Fibroblast of lung (primary cell): Measurements from ENCODE around the gene TMCC1. TPM values are rescaled to one million over a fixed set of nuclear protein-coding genes. Genes with fewer than 3 reads are reported as not detected.

Source experiments
- DNase-seq, 2 donors: peaks; one replicate each; pipeline versions ENCODE4 v3.0.0 to v3.0.0-alpha.2; 2010; ENCODE audit warnings: low read depth in 2 of 2
- H2AFZ ChIP-seq: 2 replicates; pipeline ENCODE4 v1.5.1; 2012; ENCODE audit warnings: low read length, control low read depth, inconsistent platforms
- H3K27ac ChIP-seq: 2 replicates; pipeline ENCODE4 v1.5.1; 2011; ENCODE audit warnings: low read length, control low read depth; ENCODE audit not compliant: insufficient read depth
- H3K27me3 ChIP-seq: 2 replicates; pipeline ENCODE4 v1.5.1; 2011; ENCODE audit warnings: mild to moderate bottlenecking, low read length; ENCODE audit not compliant: control insufficient read depth, insufficient read depth
- H3K36me3 ChIP-seq: 2 replicates; pipeline ENCODE4 v1.5.1; 2011; ENCODE audit warnings: low read length; ENCODE audit not compliant: control insufficient read depth, insufficient read depth
- H3K4me1 ChIP-seq: 2 replicates; pipeline ENCODE4 v1.5.1; 2011; ENCODE audit warnings: low read length; ENCODE audit not compliant: control insufficient read depth, insufficient read depth; ENCODE audit errors: extremely low read depth
- H3K4me2 ChIP-seq: 2 replicates; pipeline ENCODE4 v1.5.1; 2011; ENCODE audit warnings: low read length, control low read depth; ENCODE audit not compliant: insufficient read depth; ENCODE audit errors: extremely low read depth
- H3K4me3 ChIP-seq, 4 experiments: fragments of 200-600 bp in 1 of 4; sonication (generic) in 1 of 4; replicated peaks in 1 of 4; 2 replicates each; pipeline ENCODE4 v1.5.1; 2011 to 2016; ENCODE audit warnings: low read length in 4 of 4, low read depth in 3 of 4, mild to moderate bottlenecking in 3 of 4, control low read depth in 2 of 4, inconsistent platforms in 1 of 4, mixed read lengths in 1 of 4; ENCODE audit not compliant: insufficient read depth in 1 of 4; ENCODE audit errors: control extremely low read depth in 1 of 4
- H3K79me2 ChIP-seq: 2 replicates; pipeline ENCODE4 v1.5.1; 2012; ENCODE audit warnings: mild to moderate bottlenecking, low read length, inconsistent platforms; ENCODE audit not compliant: control insufficient read depth, insufficient read depth
- H3K9ac ChIP-seq: 2 replicates; pipeline ENCODE4 v1.5.1; 2011; ENCODE audit warnings: mild to moderate bottlenecking, low read length, control low read depth; ENCODE audit not compliant: insufficient read depth
- H3K9me3 ChIP-seq: 2 replicates; pipeline ENCODE4 v1.5.1; 2012; ENCODE audit warnings: low read depth, low read length; ENCODE audit not compliant: control insufficient read depth, insufficient read depth
- H4K20me1 ChIP-seq: 2 replicates; pipeline ENCODE4 v1.5.1; 2011; ENCODE audit warnings: low read length; ENCODE audit not compliant: control insufficient read depth, insufficient read depth; ENCODE audit errors: extremely low read depth
- EZH2 ChIP-seq: IDR thresholded peaks from 2 replicates; pipeline ENCODE4 v1.5.1; 2012; ENCODE audit warnings: low read length, control low read depth, mild to moderate bottlenecking; ENCODE audit errors: missing control alignments
- polyA plus RNA-seq, 2 donors: library from polyadenylated mRNA; depleted of rRNA in 1 of 2; stranded (reverse) in 1 of 2; unstranded in 1 of 2; fragments of >200 nt; gene quantifications; 2 replicates each; pipeline ENCODE4 v1.2.1, GENCODE V29; 2011 to 2012; ENCODE audit warnings: missing spikeins in 1 of 2
- total RNA-seq: library from RNA; depleted of rRNA; stranded (reverse); fragments of >200 nt; gene quantifications from 2 replicates; pipeline ENCODE4 v1.2.1, GENCODE V29; 2014
- TF ChIP-seq, protein P1 (sequence below), 2 donors: IDR thresholded peaks in 1 of 2; conservative IDR thresholded peaks in 1 of 2; 1 replicate in 1 of 2; 2 replicates in 1 of 2; pipeline ENCODE4 v1.5.1; 2011 to 2012; ENCODE audit warnings: low read length in 2 of 2, control low read depth in 1 of 2, inconsistent platforms in 1 of 2, low read depth in 1 of 2, mild to moderate bottlenecking in 1 of 2

Gene TMCC1
- total and polyA plus RNA-seq, 2 donors (not counting 1 experiment from before 2014, with no cell fraction given): 16.2 to 16.8 TPM

GRCh38 chr3:129702934-129703712 is 190.4 kb downstream of the TMCC1 start:
- peak in 1 of 2 donors; percentile 42 for DNase-seq
- Histone ChIP-seq H3K9ac (no peak overlapping the region), H3K27ac (no peak overlapping the region), H4K20me1 (no peaks in the 10 kb centered on the region), H3K9me3 (no peaks in the 10 kb centered on the region), H3K4me3 (no peak overlapping the region), H3K79me2 (no peaks in the 10 kb centered on the region), H3K4me2 (no peak overlapping the region), H3K27me3 (no peaks in the 10 kb centered on the region), H3K36me3 (no peaks in the 10 kb centered on the region), H3K4me1 (no peaks in the 10 kb centered on the region), H2AFZ (no peak overlapping the region)
- TF ChIP-seq, protein P1, sequence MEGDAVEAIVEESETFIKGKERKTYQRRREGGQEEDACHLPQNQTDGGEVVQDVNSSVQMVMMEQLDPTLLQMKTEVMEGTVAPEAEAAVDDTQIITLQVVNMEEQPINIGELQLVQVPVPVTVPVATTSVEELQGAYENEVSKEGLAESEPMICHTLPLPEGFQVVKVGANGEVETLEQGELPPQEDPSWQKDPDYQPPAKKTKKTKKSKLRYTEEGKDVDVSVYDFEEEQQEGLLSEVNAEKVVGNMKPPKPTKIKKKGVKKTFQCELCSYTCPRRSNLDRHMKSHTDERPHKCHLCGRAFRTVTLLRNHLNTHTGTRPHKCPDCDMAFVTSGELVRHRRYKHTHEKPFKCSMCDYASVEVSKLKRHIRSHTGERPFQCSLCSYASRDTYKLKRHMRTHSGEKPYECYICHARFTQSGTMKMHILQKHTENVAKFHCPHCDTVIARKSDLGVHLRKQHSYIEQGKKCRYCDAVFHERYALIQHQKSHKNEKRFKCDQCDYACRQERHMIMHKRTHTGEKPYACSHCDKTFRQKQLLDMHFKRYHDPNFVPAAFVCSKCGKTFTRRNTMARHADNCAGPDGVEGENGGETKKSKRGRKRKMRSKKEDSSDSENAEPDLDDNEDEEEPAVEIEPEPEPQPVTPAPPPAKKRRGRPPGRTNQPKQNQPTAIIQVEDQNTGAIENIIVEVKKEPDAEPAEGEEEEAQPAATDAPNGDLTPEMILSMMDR (conservative IDR thresholded peaks at IDR 0.05 in 1 of 2, IDR thresholded peaks at IDR 0.05 in 1 of 2; ENCODE audit: low read depth in 1 of 2, low read length in 2 of 2): no peak
- no peak for TF ChIP-seq EZH2

DNA sequence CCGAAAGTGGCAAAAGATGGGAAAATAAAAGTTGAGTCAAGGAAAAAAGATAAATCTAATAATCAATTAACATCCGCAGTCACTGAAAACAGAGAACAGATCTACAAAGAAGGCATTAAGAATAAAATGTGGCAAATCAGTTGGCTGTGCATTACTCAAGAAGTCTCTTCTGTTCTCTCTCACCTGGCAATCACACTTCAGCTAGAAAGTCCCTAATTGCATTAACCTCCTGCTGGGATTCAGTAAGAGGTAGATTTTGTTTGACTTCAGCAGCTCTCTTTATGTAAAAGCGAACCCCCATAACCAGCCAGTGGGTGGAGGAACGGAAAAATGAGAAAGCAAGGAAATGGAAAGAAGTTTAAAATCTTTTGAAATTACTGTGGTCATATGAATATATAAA is 192.3 kb downstream of the TMCC1 start:
- no peaks in the 10 kb centered on the region for H3K79me2 ChIP-seq
- TF ChIP-seq, protein P1 (conservative IDR thresholded peaks at IDR 0.05 in 1 of 2, IDR thresholded peaks at IDR 0.05 in 1 of 2; ENCODE audit: low read depth in 1 of 2, low read length in 2 of 2): no peak
- no peak for TF ChIP-seq EZH2
- H3K36me3 ChIP-seq: no peaks in the 10 kb centered on the region

GRCh38 chr3:129699612-129700011 is 193.9 kb downstream of the TMCC1 start:
- no peaks in the 10 kb centered on the region for H3K9me3 ChIP-seq
- no peaks in the 10 kb centered on the region for H4K20me1 ChIP-seq
- no peak overlapping the region for H3K27ac ChIP-seq
- no peak overlapping the region for H2AFZ ChIP-seq
- H3K36me3 ChIP-seq: no peaks in the 10 kb centered on the region
- no peaks in the 10 kb centered on the region for H3K79me2 ChIP-seq
- H3K4me3 ChIP-seq: no peak overlapping the region
- no peak overlapping the region for H3K9ac ChIP-seq
- no peak overlapping the region for H3K4me2 ChIP-seq
- TF ChIP-seq, protein P1 (conservative IDR thresholded peaks at IDR 0.05 in 1 of 2, IDR thresholded peaks at IDR 0.05 in 1 of 2; ENCODE audit: low read depth in 1 of 2, low read length in 2 of 2): no peak
- TF ChIP-seq EZH2: no peak
- no peaks in the 10 kb centered on the region for H3K27me3 ChIP-seq
- DNase-seq: no peak
- no peaks in the 10 kb centered on the region for H3K4me1 ChIP-seq

More for the DNA sequence above, 192.3 kb downstream of the TMCC1 start:
- no peak overlapping the region for H3K27ac ChIP-seq
- no peaks in the 10 kb centered on the region for H3K9me3 ChIP-seq
- H3K4me1 ChIP-seq: no peaks in the 10 kb centered on the region
- H2AFZ ChIP-seq: no peak overlapping the region
- no peaks in the 10 kb centered on the region for H4K20me1 ChIP-seq
- no peak overlapping the region for H3K4me2 ChIP-seq
- no peaks in the 10 kb centered on the region for H3K27me3 ChIP-seq
- no peak for DNase-seq
- no peak overlapping the region for H3K9ac ChIP-seq
- no peak overlapping the region for H3K4me3 ChIP-seq
